NCI-H510A treated with DMSO at 0.1 percent for 48 hours (cell line): ENCODE measurements around the gene CMIP.

ENCODE experiments used
- DNase-seq: peaks from one replicate; lab custom pipeline; 2025; lab: John Stamatoyannopoulos, UW

CMIP gene

GRCh38 chr16:81586977-81587625 lies 142.5 kb downstream of the CMIP start:
- DNase-seq, result no peak

DNA sequence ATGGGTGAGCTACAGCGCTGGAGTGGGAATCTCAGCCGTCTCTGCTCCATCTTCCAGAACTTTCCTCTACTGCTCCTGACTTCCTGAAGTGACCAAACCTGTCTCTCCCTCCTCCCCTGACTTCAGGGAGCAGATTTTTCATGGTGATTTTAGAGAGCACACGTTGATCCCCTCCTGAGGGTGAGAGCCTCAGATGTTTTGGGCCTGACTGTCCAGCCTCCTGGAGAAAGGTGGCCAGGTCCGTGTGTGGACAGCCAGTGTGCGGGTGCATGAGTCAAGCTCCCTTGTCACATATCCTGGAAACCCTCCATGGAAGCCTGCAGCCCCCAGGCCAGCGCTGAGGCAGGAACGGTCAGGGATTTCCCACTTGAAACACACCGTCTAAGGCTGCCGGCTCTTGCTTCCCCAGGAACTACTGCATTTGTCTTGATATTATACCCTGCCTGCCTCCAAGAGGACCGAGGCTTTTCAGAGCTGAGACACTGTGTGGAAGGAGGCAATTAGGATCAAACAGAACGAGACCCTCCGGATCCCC lies 143.1 kb downstream of the CMIP start:
- no peak for DNase-seq

- DNase-seq, result no peak
These were observed 143.9 kb downstream of the CMIP start for GRCh38 chr16:81588326-81589081.

DNA sequence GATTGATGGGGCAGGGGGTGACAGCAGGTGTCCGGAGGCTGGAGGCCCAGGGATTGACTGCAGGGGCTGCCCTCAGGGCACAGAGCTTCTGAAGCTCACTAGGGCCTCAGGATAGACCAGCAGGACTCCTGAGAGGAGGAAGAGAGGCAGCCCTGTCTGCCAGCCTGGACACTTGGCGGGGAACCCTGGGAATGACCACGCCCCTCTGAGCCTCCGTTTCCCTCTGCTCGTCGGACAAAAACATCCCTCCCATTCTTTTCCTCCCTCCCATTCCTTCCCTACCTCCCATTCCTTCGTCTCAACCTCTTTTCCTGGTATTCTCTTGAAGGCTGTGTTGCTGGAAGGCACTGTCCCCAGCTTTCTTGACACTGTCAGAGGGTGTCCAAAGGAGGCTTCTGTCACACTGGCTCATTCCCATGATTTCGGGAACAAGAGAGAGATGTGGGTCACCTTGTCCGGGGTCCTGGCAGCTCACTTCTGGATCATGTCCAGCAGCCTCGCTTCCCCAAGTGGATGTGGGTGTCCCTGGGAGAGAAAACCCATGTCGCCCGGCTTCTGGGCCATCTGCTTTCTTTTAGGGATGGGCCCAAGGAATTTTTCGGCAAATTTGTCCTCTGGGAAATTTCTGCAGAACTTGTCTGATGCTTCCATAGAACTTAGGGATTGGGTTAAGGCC lies 145.5 kb downstream of the CMIP start:
- no peak for DNase-seq

DNA sequence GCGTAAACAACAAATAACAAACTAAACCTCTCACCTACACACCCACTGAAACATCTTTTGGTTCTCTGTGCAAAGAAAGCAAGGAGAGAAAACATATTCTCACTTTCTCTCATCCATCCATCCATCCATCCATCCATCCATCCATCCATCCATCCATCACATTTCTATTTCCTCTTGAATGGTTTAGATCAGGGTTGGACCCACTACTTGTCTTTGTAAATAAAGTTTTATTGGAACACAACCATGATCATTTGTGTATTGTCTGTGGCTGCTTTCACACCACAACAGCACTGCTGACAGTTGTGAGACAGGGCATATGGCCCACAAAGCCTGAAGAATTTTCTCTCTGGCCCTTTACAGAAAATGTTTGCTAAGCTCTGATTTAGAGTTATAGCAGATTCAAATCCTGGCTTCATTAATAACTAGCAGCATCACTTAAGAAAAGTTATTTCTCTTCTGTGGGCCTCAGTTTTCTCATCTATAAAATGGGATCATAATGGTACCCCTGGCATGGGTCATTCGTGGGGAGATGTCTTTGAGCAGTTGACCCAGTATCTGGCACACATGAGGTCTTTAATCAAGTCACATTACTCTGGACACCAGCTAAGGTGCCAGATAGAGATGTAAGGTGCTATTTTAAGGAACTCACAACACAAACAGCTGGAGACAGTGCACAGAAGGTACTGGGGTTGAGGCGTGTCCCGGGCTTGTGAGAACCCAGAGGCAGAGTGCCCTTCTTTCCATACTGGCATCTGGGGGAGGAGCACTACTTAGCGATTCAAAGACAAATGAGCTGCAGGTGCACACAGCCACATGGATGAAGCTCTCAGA lies 146.3 kb downstream of the CMIP start:
- DNase-seq, result peak; percentile 26

DNA sequence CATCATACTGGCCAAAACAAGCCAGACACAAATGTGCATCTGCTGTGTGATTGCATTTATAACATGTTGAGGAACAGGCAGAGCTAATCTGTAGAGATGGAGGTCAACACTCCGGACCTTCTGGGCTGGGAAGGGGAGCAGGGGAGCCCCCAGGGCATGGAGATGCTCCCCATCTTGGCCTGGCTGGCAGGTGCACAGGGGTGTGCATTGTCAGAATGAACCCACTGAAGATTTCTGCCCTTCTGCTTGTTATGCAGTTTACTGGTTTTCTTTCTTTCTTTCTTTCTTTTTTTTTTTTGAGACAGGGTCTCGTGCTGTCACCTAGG lies 146.9 kb downstream of the CMIP start:
- no peak for DNase-seq

- no peak for DNase-seq
These were observed 147.8 kb downstream of the CMIP start for GRCh38 chr16:81592353-81592866.

DNA sequence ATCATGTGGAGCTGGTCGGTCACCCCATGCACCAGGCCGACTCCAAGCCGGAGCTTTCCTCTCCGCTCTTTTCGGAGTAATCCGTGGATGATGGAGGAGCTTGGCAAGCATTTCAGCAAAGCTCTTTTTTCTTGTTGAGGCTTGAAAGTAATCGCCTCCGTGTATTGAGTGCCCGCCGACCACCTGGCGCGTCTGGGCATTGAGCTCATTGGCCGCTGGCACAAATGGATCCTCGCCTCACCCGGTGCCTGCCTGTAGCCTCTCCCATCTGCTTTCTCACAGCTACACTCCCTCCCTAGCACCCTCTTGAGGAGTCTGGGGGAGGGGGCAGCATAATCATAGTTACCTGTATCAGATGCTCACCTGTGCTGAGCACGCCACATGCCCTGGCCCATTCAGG lies 148.9 kb downstream of the CMIP start:
- DNase-seq, result peak; percentile 21

DNA sequence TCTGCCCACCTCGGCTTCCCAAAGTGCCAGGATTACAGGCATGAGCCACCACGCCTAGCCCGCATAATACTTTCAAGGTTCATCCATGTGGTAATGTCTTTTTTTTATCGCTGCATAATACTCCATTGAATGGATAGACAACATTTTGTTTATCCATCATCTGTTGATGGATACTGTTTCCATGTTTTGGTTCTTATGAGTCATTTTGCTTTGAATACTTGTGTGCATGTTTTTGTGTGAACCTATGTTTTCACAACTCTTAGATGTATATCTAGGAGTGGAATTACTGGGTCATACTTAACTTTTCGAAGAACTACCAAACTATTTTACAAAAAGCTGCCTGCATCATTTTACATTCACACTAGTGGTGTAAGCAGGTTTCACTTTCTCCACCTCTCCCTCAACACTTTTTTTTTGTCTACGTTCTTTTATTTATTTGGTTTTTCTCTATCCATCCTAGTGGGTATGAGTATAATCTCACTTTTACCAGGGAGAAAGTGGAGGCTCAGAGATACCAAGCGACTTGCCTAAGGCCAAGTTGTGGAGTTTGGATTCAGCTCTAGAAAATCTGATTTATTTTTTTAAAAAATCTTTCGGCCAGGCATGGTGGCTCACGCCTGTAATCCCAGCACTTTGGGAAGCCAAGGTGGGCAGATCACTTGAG lies 151.2 kb downstream of the CMIP start:
- DNase-seq, result no peak

GRCh38 chr16:81597079-81597658 lies 152.6 kb downstream of the CMIP start:
- DNase-seq, result no peak

DNA sequence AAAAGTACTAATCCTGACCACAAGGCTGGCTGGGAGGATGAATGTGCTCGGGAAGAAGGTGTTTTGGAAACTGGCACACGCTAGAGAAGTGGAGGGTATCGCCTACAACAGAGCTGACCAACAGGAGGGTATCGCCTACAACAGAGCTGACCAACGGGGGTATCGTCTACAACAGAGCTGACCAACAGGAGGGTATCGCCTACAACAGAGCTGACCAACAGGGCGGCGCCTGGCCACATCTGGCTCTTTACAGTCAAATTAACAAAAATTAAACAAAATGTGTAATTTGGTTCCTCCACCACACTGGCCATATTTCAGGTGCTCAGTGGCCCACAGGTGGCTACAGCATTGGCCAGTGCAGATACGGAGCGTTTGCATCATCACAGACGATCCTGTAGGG lies 153.5 kb downstream of the CMIP start:
- no peak for DNase-seq

DNA sequence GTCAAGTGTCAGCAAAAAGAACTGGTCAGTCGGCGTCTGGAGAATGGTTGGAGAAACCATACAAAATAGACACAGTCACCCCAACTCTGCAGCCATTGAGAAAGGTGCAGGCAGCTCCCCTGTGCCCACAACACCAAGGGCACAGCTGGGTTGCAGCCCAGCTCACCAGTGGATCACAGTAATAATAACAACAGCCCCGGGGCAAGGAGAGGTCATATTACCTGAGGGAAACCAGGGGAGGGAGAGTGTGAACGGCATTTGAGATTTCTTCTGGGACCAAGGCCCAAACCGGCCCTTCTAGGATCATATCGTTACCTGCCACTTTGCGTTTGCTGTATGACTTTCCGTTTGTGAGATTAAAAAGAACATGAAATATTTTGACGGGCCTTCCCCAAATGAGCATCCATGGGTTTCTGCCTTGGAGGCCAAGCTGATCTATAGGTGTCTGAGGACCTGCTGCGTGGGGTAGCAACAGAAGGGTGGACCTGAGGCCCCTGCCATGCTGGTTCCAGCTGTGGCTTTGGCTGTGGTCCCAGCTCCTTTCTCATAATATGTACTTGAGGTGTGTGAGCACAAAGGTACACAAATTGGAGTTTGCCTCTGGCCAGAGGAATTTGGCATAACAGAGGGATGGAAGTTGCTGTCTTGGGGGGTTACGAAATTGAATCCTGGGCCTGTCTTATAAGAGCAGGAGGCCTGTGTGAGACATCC lies 154.6 kb downstream of the CMIP start:
- no peak for DNase-seq

- DNase-seq, result no peak
These were observed 155.7 kb downstream of the CMIP start for GRCh38 chr16:81600275-81600674.

GRCh38 chr16:81601008-81601428 lies 156.4 kb downstream of the CMIP start:
- DNase-seq, result no peak

GRCh38 chr16:81601601-81602255 lies 157.1 kb downstream of the CMIP start:
- DNase-seq, result no peak

DNA sequence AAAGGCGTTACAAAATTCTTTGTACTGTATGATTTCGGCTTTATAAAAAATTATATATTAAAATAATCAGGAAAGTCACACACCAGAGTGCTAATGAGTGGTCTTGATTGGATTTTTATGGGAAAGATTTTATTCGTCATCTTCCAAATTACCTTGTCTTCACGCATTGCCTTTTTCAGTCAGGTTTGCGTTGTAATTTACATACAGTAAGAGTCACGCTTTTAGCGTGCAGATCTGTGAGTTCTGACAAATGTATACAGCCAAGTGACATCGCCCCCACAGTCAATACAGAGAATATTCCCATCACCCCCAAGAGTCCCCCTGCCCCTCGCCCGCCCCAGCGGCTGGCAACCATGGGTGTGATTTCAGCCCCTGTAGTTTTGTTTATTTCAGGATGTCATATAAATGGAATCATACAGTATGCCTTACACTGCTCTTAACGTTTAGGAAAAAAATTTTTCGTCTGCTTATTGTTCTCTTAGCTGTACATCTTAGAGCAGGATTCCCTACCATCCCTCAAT lies 157.7 kb downstream of the CMIP start:
- DNase-seq, result no peak

DNA sequence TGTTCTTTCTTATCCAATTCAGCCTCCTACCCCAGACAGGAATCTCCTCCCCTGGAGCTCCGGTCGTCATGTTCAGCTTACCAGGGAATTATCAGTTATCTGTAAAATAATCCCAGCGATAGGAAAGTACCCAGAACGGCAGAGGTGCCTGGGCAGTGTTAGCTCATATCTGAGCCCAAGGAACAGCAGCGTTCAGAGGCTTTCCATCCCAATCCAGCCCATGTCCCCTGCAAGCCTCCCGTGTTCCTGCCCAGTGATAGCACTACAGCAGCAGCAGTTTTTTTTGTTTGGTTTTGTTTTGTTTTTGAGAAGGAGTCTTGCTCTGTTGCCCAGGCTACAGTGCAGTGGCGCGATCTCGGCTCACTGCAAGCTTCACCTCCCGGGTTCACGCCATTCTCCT lies 158.2 kb downstream of the CMIP start:
- DNase-seq, result no peak

DNA sequence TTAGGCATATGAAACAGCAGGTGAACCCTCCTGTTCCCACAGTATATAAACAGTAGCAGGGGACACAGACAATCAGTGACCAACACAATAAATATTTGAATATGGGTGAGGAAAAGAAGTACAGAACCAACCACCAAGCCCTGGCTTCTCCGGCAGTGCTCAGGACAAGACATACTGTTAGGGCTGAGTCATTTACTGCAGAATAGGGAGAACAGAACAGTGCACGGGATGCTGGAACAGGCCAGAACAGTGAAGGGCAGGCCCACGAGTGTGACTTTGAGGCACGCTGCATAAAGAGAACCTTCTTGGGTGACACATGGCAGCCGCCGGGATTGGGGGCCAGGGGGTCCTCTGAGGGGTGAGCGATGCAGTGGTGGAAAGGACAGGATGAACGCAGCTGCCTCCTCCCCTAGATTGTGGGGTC lies 160.4 kb downstream of the CMIP start:
- no peak for DNase-seq

DNA sequence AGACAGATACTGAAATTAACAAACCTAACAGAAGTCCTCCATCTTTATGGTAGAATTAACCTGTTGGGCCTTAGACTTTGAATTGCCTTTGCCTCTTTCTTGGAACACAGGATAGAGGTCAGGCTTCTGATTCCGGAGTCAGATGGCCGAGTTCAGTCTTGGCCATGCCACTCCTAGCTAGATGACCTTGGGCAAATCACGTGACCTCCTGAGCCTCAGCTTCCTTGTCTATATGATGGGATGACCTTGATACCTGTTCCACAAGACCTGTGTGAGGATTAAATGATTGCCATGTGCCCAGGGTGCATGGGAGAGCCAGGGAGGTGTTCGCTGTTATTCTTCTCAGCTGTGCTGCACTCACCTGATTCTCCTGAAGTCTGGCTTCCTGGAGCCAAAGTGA lies 161.4 kb downstream of the CMIP start:
- DNase-seq, result no peak

- no peak for DNase-seq
These were observed 162.4 kb downstream of the CMIP start for GRCh38 chr16:81607006-81607405.
